GM23338 (cell line): ENCODE data around the gene SNX4. TPM values are rescaled to one million over a fixed set of nuclear protein-coding genes. Genes with fewer than 3 reads are reported as not detected.
A peak's percentile ranks its signal among the peaks of the same experiment; 100 is the strongest.

Source experiments
- ATAC-seq: fragments of 200-7000 bp; cut with Tn5 transposase; 3 replicates; pipeline ENCODE4 v1.9.1; 2020
- DNase-seq: peaks from one replicate; pipeline ENCODE4 v3.0.0-alpha.2; 2015; ENCODE audit warnings: low spot score
- H2AFZ ChIP-seq: fragments of 200-600 bp; sonication (generic); 2 replicates; pipeline ENCODE4 v1.8.0; 2016; ENCODE audit warnings: antibody characterized with exemption, mild to moderate bottlenecking, moderate library complexity
- H3F3A ChIP-seq: fragments of 200-600 bp; sonication (generic); replicated peaks from 2 replicates; pipeline ENCODE4 v1.8.0; 2017; ENCODE audit warnings: antibody characterized with exemption, mixed run types, low read depth
- H3K27ac ChIP-seq: fragments of 200-600 bp; sonication (generic); 2 replicates; pipeline ENCODE4 v1.6.1; 2016; ENCODE audit warnings: low read depth
- H3K27me3 ChIP-seq: fragments of 200-600 bp; sonication (generic); 2 replicates; pipeline ENCODE4 v1.8.0; 2016; ENCODE audit warnings: mild to moderate bottlenecking, mixed run types, moderate library complexity; ENCODE audit not compliant: insufficient read depth
- H3K36me3 ChIP-seq: fragments of 200-600 bp; sonication (generic); 2 replicates; pipeline ENCODE4 v1.8.0; 2016; ENCODE audit warnings: mild to moderate bottlenecking; ENCODE audit not compliant: insufficient read depth
- H3K4me1 ChIP-seq: fragments of 200-600 bp; sonication (generic); 2 replicates; pipeline ENCODE4 v1.8.0; 2016; ENCODE audit warnings: mild to moderate bottlenecking, moderate library complexity; ENCODE audit not compliant: insufficient read depth
- H3K4me2 ChIP-seq: fragments of 200-600 bp; sonication (generic); 2 replicates; pipeline ENCODE4 v1.7.1; 2017; ENCODE audit warnings: mixed run types
- H3K4me3 ChIP-seq: fragments of 200-600 bp; sonication (generic); 2 replicates; pipeline ENCODE4 v1.6.1; 2016; ENCODE audit warnings: mixed run types
- H3K79me2 ChIP-seq: fragments of 200-600 bp; sonication (generic); replicated peaks from 2 replicates; pipeline ENCODE4 v1.8.0; 2017; ENCODE audit warnings: mild to moderate bottlenecking; ENCODE audit not compliant: insufficient read depth
- H3K9me2 ChIP-seq: fragments of 200-600 bp; sonication (generic); 2 replicates; pipeline ENCODE4 v1.8.0; 2017; ENCODE audit not compliant: insufficient read depth
- H4K20me1 ChIP-seq: fragments of 200-600 bp; sonication (generic); replicated peaks from 2 replicates; pipeline ENCODE4 v1.8.0; 2017; ENCODE audit warnings: mild to moderate bottlenecking; ENCODE audit not compliant: insufficient read depth
- H3K27ac Mint-ChIP-seq: 2 replicates; pipeline ENCODE4 v1.8.0; 2020; ENCODE audit warnings: inconsistent platforms, mild to moderate bottlenecking, moderate library complexity, mixed read lengths
- H3K27me3 Mint-ChIP-seq: 3 replicates; pipeline ENCODE4 v1.8.0; 2022; ENCODE audit warnings: low read depth, mild to moderate bottlenecking, moderate library complexity, mixed read lengths, inconsistent platforms; ENCODE audit not compliant: insufficient read depth, poor library complexity
- H3K36me3 Mint-ChIP-seq: 3 replicates; pipeline ENCODE4 v1.8.0; 2021; ENCODE audit warnings: low read depth, mild to moderate bottlenecking, inconsistent platforms, moderate library complexity, mixed read lengths
- H3K4me1 Mint-ChIP-seq: 3 replicates; pipeline ENCODE4 v1.8.0; 2020; ENCODE audit warnings: mild to moderate bottlenecking, inconsistent platforms, mixed read lengths
- H3K4me3 Mint-ChIP-seq: 3 replicates; pipeline ENCODE4 v1.8.0; 2021; ENCODE audit warnings: moderate library complexity, mild to moderate bottlenecking, inconsistent platforms, mixed read lengths
- H3K9me3 Mint-ChIP-seq: 3 replicates; pipeline ENCODE4 v1.8.0; 2020; ENCODE audit warnings: moderate library complexity, mild to moderate bottlenecking, inconsistent platforms, mixed read lengths
- EZH2 ChIP-seq: fragments of 200-600 bp; sonication (generic); IDR thresholded peaks from one replicate; pipeline ENCODE4 v1.8.0; 2017; ENCODE audit warnings: antibody characterized with exemption, mild to moderate bottlenecking, low read depth; ENCODE audit not compliant: unreplicated experiment
- EZH2phosphoT487 ChIP-seq: fragments of 200-600 bp; sonication (generic); IDR thresholded peaks from one replicate; pipeline ENCODE4 v1.8.1; 2018; ENCODE audit warnings: antibody characterized with exemption; ENCODE audit not compliant: unreplicated experiment
- JUNB ChIP-seq: IDR thresholded peaks from one replicate; pipeline ENCODE4 v1.6.1; 2016; ENCODE audit warnings: antibody characterized with exemption; ENCODE audit not compliant: unreplicated experiment
- NANOG ChIP-seq: IDR thresholded peaks from 2 replicates; pipeline ENCODE4 v1.6.1; 2016; ENCODE audit warnings: antibody characterized with exemption, borderline replicate concordance
- POLR2AphosphoS5 ChIP-seq: IDR thresholded peaks from 2 replicates; pipeline ENCODE4 v1.6.1; 2016; ENCODE audit warnings: antibody characterized with exemption, low read depth
- STAT1 ChIP-seq: IDR thresholded peaks from one replicate; pipeline ENCODE4 v1.6.1; 2016; ENCODE audit warnings: antibody characterized with exemption; ENCODE audit not compliant: unreplicated experiment
- ZNF114 ChIP-seq: fragments of 250-450 bp; sonication (Bioruptor Pico); IDR thresholded peaks from 2 replicates; pipeline ENCODE4 v1.5.0; 2020; ENCODE audit warnings: mild to moderate bottlenecking, moderate library complexity
- ZNF331 ChIP-seq: fragments of 250-450 bp; sonication (Bioruptor Pico); IDR thresholded peaks from 2 replicates; pipeline ENCODE4 v1.5.0; 2020; ENCODE audit warnings: low read depth, mild to moderate bottlenecking, moderate library complexity
- polyA plus RNA-seq: library from polyadenylated mRNA; unstranded; fragments of >200 nt; fragmentation: Nextera tagmentation; extraction: Ambion mirVana; gene quantifications from 2 replicates; pipeline ENCODE4 v1.2.1, GENCODE V29; 2016
- total RNA-seq: library from RNA; depleted of rRNA; stranded (reverse); fragments of >200 nt; shearing (Covaris generic); gene quantifications from 2 replicates; pipeline ENCODE4 v1.2.3, GENCODE V29; 2014
- TF ChIP-seq, protein P1 (sequence below): IDR thresholded peaks from one replicate; pipeline ENCODE4 v1.6.1; 2018; ENCODE audit warnings: antibody characterized with exemption; ENCODE audit not compliant: unreplicated experiment
- TF ChIP-seq, protein P2 (sequence below): fragments of 250-450 bp; sonication (Bioruptor Pico); IDR thresholded peaks from 2 replicates; pipeline ENCODE4 v1.5.0; 2020; ENCODE audit warnings: mild to moderate bottlenecking, moderate library complexity
- TF ChIP-seq, protein P3 (sequence below): IDR thresholded peaks from 2 replicates; pipeline ENCODE4 v1.6.1; 2016; ENCODE audit warnings: antibody characterized with exemption
- TF ChIP-seq, protein P4 (sequence below), 2 experiments: fragments of 200-600 bp in 1 of 2; sonication (generic) in 1 of 2; conservative IDR thresholded peaks; 2 replicates each; pipeline versions ENCODE4 v1.5.1 to v1.6.1; 2016 to 2017; ENCODE audit warnings: antibody characterized with exemption in 2 of 2, low read depth in 2 of 2, mild to moderate bottlenecking in 2 of 2, moderate library complexity in 1 of 2

Gene SNX4
- total and polyA plus RNA-seq, 2 experiments from 2014 or later = 13.0 to 27.8 TPM

- TF ChIP-seq NANOG = no peak
- TF ChIP-seq ZNF114 (CRISPR knock-in tag) = no peak
- TF ChIP-seq EZH2phosphoT487 = no peak
- TF ChIP-seq, protein P1, sequence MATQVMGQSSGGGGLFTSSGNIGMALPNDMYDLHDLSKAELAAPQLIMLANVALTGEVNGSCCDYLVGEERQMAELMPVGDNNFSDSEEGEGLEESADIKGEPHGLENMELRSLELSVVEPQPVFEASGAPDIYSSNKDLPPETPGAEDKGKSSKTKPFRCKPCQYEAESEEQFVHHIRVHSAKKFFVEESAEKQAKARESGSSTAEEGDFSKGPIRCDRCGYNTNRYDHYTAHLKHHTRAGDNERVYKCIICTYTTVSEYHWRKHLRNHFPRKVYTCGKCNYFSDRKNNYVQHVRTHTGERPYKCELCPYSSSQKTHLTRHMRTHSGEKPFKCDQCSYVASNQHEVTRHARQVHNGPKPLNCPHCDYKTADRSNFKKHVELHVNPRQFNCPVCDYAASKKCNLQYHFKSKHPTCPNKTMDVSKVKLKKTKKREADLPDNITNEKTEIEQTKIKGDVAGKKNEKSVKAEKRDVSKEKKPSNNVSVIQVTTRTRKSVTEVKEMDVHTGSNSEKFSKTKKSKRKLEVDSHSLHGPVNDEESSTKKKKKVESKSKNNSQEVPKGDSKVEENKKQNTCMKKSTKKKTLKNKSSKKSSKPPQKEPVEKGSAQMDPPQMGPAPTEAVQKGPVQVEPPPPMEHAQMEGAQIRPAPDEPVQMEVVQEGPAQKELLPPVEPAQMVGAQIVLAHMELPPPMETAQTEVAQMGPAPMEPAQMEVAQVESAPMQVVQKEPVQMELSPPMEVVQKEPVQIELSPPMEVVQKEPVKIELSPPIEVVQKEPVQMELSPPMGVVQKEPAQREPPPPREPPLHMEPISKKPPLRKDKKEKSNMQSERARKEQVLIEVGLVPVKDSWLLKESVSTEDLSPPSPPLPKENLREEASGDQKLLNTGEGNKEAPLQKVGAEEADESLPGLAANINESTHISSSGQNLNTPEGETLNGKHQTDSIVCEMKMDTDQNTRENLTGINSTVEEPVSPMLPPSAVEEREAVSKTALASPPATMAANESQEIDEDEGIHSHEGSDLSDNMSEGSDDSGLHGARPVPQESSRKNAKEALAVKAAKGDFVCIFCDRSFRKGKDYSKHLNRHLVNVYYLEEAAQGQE = no peak
These were observed 84.8 kb downstream of the SNX4 start (continued) for GRCh38 chr3:125435231-125435630.

- Histone ChIP-seq H3K36me3 (no peaks in the 10 kb centered on the region), H3K27ac (no peak overlapping the region), H4K20me1 (no peaks in the 10 kb centered on the region), H3K4me2 (no peak overlapping the region), H3K4me1 (peaks cover 11% of the 10 kb centered on the region; the same call in 1 of the 2 replicates), H2AFZ (peak overlapping the region; percentile 91), H3K79me2 (no peaks in the 10 kb centered on the region), H3F3A (no peaks in the 10 kb centered on the region), H3K9me2 (peaks cover 16% of the 10 kb centered on the region), H3K4me3 (no peak overlapping the region), H3K27me3 (no peaks in the 10 kb centered on the region)
- Mint-ChIP-seq H3K4me1 (peaks cover 18% of the 10 kb centered on the region), H3K9me3 (peaks cover 8% of the 10 kb centered on the region; the same call in 2 of the 3 replicates), H3K4me3 (no peak overlapping the region), H3K27ac (no peak overlapping the region), H3K36me3 (peaks cover 4% of the 10 kb centered on the region; the same call in 1 of the 3 replicates), H3K27me3 (peaks cover 4% of the 10 kb centered on the region)
- ATAC-seq (no peak), DNase-seq (no peak)
- TF ChIP-seq, protein P2, sequence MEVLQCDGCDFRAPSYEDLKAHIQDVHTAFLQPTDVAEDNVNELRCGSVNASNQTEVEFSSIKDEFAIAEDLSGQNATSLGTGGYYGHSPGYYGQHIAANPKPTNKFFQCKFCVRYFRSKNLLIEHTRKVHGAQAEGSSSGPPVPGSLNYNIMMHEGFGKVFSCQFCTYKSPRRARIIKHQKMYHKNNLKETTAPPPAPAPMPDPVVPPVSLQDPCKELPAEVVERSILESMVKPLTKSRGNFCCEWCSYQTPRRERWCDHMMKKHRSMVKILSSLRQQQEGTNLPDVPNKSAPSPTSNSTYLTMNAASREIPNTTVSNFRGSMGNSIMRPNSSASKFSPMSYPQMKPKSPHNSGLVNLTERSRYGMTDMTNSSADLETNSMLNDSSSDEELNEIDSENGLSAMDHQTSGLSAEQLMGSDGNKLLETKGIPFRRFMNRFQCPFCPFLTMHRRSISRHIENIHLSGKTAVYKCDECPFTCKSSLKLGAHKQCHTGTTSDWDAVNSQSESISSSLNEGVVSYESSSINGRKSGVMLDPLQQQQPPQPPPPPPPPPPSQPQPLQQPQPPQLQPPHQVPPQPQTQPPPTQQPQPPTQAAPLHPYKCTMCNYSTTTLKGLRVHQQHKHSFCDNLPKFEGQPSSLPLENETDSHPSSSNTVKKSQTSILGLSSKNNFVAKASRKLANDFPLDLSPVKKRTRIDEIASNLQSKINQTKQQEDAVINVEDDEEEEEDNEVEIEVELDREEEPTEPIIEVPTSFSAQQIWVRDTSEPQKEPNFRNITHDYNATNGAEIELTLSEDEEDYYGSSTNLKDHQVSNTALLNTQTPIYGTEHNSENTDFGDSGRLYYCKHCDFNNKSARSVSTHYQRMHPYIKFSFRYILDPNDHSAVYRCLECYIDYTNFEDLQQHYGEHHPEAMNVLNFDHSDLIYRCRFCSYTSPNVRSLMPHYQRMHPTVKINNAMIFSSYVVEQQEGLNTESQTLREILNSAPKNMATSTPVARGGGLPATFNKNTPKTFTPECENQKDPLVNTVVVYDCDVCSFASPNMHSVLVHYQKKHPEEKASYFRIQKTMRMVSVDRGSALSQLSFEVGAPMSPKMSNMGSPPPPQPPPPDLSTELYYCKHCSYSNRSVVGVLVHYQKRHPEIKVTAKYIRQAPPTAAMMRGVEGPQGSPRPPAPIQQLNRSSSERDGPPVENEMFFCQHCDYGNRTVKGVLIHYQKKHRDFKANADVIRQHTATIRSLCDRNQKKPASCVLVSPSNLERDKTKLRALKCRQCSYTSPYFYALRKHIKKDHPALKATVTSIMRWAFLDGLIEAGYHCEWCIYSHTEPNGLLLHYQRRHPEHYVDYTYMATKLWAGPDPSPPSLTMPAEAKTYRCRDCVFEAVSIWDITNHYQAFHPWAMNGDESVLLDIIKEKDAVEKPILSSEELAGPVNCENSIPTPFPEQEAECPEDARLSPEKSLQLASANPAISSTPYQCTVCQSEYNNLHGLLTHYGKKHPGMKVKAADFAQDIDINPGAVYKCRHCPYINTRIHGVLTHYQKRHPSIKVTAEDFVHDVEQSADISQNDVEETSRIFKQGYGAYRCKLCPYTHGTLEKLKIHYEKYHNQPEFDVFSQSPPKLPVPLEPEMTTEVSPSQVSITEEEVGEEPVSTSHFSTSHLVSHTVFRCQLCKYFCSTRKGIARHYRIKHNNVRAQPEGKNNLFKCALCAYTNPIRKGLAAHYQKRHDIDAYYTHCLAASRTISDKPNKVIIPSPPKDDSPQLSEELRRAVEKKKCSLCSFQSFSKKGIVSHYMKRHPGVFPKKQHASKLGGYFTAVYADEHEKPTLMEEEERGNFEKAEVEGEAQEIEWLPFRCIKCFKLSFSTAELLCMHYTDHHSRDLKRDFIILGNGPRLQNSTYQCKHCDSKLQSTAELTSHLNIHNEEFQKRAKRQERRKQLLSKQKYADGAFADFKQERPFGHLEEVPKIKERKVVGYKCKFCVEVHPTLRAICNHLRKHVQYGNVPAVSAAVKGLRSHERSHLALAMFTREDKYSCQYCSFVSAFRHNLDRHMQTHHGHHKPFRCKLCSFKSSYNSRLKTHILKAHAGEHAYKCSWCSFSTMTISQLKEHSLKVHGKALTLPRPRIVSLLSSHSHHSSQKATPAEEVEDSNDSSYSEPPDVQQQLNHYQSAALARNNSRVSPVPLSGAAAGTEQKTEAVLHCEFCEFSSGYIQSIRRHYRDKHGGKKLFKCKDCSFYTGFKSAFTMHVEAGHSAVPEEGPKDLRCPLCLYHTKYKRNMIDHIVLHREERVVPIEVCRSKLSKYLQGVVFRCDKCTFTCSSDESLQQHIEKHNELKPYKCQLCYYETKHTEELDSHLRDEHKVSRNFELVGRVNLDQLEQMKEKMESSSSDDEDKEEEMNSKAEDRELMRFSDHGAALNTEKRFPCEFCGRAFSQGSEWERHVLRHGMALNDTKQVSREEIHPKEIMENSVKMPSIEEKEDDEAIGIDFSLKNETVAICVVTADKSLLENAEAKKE = no peak
- TF ChIP-seq, protein P3, sequence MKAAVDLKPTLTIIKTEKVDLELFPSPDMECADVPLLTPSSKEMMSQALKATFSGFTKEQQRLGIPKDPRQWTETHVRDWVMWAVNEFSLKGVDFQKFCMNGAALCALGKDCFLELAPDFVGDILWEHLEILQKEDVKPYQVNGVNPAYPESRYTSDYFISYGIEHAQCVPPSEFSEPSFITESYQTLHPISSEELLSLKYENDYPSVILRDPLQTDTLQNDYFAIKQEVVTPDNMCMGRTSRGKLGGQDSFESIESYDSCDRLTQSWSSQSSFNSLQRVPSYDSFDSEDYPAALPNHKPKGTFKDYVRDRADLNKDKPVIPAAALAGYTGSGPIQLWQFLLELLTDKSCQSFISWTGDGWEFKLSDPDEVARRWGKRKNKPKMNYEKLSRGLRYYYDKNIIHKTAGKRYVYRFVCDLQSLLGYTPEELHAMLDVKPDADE = no peak
- no peak for TF ChIP-seq EZH2phosphoT487
- no peak for TF ChIP-seq STAT1
- TF ChIP-seq, protein P4, sequence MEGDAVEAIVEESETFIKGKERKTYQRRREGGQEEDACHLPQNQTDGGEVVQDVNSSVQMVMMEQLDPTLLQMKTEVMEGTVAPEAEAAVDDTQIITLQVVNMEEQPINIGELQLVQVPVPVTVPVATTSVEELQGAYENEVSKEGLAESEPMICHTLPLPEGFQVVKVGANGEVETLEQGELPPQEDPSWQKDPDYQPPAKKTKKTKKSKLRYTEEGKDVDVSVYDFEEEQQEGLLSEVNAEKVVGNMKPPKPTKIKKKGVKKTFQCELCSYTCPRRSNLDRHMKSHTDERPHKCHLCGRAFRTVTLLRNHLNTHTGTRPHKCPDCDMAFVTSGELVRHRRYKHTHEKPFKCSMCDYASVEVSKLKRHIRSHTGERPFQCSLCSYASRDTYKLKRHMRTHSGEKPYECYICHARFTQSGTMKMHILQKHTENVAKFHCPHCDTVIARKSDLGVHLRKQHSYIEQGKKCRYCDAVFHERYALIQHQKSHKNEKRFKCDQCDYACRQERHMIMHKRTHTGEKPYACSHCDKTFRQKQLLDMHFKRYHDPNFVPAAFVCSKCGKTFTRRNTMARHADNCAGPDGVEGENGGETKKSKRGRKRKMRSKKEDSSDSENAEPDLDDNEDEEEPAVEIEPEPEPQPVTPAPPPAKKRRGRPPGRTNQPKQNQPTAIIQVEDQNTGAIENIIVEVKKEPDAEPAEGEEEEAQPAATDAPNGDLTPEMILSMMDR (conservative IDR thresholded peaks at IDR 0.05; ENCODE audit: low read depth in 2 of 2) = no peak
- TF ChIP-seq NANOG = no peak
- TF ChIP-seq JUNB = no peak
- TF ChIP-seq ZNF331 = no peak
- TF ChIP-seq EZH2 = no peak
- TF ChIP-seq POLR2AphosphoS5 = no peak
These were observed 85.4 kb downstream of the SNX4 start for GRCh38 chr3:125434582-125435011.
